IPS-NIHi7 (cell line): Measurements from ENCODE around the gene MGMT.

Experiments used
- DNase-seq: peaks from one replicate; pipeline ENCODE4 v3.0.0; 2012; ENCODE audit warnings: mixed read lengths; ENCODE audit errors: extremely low spot score

MGMT gene

GRCh38 chr10:129773359-129773990, 306.4 kb downstream of the MGMT start:
- DNase-seq: no peak

DNA sequence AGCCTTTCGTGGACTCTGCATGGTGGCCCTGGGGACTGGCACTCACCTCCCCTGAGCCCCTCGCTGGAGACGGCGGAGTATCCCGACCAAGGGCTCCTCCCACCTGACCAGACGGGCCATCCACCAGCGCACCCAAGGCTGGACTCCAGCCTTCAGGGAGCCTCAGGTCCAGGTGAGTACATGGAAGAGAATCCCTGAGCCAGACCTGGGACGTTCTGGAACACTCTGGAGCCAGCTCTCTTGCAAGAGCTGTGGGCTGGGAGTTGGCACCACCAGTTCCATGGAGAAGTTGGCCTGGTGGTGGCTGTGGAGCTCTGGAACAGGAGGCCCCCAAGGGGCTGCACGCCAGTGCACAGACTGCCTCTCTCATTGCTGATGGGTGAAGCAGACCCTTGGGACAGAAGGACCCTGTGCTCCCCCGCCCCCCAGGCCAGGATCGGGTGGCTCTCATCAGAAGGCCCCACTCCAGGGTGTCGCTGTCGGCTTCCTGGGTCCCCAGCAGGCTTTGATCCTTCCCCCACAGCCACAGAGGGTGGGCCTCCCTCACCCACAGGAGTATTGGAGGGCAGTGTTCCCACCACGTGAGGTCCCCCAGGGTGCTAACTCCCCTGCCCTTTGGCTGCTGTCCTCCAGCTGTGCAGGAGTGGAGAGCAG, 307.2 kb downstream of the MGMT start:
- DNase-seq: no peak

DNA sequence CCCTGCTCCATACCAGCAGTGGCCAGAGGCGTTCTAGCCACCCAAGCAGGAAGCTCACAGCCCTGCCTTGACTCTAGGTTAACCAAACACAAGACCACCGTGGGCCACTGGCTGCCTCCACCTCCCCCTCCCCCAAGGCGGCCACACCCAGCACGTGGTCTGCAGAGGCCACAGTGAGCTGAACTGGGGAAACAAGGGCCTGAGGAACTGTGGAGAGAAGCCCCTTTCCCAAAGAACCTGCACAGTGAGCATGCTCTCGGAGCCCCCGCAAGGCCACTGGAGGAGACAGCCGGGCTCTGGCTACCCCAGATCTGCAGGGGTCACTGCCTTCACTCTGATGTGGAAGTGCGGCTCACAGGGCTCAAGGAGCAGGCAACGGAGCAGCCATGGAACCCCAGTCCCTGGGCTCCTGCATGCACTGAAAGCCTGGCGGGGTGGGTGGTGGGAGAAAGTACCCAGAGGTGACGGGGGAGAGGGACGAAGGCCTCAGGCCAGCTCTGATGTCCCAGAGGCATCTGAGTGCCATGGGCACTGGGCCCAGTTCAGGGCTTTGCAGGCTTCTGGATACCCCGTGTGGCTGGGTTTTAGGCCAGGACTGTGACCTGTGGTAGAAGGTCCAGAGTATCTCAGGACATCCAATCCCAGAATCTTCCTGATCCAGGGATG, 307.8 kb downstream of the MGMT start:
- no peak for DNase-seq

GRCh38 chr10:129775681-129776080, 308.6 kb downstream of the MGMT start:
- DNase-seq: no peak

DNA sequence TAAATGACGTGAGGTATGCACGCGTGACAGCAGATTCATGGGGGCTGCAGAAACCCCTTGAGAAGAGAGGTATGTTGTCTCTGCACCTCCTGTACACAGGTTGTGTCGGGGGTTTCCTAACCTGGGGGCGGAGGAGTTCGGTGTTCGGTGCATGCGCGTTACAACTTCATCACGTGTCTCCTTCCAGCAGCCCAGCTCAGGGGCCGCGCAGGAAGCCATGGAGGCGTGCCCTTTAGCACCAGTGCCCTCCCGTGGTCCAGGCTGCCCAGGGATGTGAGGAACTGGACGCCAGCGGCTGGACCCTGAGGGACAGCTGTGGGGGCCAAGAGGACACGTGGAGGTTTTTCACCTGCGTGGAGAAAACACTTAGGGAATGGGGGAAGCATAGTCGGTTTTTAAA, 310.6 kb downstream of the MGMT start:
- no peak for DNase-seq

GRCh38 chr10:129778571-129778970, 311.5 kb downstream of the MGMT start:
- DNase-seq: no peak

- DNase-seq: no peak
These were observed 312.4 kb downstream of the MGMT start for GRCh38 chr10:129779126-129780111.

- no peak for DNase-seq
These were observed 313.2 kb downstream of the MGMT start for GRCh38 chr10:129780198-129780597.

DNA sequence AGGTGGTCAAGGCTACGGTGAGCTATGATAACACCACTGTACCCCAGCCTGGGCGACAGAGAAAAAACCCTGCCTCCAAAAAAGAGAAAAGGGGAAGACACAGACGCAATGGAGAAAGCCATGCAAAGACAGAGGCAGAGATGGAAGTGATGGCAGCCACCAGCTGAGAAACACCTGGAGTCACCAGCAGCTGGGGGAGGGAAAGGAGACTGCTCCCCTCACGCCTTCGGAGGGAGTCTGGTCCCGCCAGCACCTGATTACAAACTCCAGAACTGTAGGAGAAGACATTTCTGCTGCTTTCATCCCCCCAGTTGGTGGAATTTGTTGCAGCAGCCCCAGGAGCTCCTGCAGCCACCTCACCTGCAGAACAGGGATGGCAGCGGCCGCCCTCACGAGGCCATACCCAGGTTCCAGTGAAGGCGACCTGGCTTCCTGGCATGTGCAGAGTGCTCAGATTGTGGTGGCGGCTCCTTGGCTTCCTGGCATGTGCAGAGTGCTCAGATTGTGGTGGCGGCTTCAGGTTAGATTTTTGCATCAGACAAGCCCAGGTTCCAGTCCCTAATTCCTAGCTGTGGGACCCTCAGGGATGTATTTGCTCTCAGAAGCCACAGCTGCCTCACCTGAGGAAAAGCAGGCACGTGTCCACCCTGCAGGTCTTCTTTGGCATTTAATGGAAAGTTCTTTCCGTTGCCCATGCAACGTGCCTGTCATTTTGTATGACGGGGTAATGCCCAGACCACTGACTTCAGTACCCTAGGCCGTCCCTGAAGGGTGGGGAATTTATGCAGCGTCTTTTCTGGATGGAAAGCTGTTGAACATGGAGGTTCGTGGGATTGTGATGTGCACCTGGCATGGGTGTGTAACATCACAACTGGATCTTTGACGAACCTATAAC, 314.1 kb downstream of the MGMT start:
- DNase-seq: no peak

GRCh38 chr10:129784291-129784690, 317.2 kb downstream of the MGMT start:
- DNase-seq: no peak

GRCh38 chr10:129784891-129785290, 317.9 kb downstream of the MGMT start:
- no peak for DNase-seq

DNA sequence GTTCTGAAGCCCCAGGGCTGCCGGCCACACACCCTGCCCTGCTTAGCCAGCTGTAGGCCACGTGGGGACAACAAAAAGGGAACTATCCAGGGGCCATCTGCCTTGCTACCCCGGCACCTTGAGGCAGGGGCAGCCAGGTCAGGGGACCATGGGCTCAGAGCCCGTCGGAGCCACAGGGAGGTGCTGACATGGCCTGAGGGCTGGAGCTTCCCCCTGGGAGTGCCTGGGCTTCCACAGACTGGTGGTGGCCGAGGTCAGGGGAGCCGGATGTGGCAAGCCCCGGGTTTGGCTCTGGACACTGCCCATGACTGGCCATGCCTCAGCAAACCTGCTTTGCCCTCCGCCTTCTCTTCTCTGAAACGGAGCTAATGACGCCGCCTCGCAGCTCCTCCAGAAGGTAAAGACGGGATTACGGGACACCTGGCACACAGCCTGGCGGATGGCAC, 318.5 kb downstream of the MGMT start:
- no peak for DNase-seq

DNA sequence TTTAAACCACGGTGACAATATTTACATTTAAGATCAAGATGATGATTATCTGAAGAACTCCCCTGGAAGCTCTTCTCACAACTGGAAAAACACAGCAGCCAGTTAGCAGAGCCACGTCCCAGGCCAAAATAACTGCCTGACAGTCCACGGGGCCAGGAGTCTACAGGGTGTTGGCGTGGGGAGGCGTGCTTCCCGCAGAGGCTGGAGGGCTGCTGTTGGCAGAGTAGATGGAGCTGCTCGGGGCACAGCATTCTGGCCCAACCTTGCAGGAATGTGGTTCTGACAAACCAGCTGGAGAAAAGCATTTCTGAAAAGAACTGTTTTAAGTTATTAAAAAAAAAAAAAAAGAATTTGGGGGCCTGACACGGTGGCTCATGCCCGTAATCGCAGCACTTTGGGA, 319.2 kb downstream of the MGMT start:
- no peak for DNase-seq

GRCh38 chr10:129787557-129787956, 320.5 kb downstream of the MGMT start:
- no peak for DNase-seq

GRCh38 chr10:129788215-129788614, 321.2 kb downstream of the MGMT start:
- no peak for DNase-seq

GRCh38 chr10:129790715-129791446, 323.8 kb downstream of the MGMT start:
- no peak for DNase-seq

DNA sequence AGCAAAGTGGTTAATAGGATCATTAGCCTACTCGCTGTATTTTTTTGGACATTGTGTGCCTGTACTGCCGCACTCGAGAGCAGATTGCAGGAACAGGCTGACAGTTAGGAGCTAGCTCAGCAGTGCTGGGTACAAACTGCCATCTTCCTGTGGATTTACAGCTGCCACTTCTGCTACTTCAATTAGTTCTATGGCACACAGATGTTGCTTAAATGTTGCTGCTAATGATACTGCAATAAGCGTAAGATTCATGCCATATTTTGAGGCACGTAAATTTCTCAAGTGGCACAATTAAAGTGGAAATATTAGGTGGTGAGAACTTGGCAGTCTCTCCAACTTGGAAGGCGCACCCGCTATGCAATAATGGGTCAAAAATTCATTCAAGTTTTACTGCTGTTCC, 325.1 kb downstream of the MGMT start:
- DNase-seq: no peak

GRCh38 chr10:129792864-129793263, 325.8 kb downstream of the MGMT start:
- no peak for DNase-seq

DNA sequence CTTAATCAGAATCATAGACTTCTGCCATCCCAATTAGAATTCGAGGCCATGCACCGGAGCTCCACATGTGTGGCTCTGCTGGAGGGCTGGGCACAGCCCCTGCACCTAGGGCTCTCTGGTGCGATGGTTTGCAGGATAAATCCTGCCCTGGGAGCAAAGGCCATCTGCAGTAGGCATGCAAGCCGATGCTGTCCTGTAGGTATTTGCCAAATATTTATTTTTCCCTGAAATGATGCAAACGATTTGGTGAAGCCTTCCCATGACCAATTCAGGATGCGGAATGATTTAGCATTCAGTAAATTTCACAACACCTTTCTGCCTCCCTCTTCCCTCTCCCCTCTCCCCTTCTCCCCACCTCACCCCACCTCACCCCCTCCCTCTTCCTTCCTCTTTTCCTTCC, 326.4 kb downstream of the MGMT start:
- DNase-seq: no peak

- no peak for DNase-seq
These were observed 327.0 kb downstream of the MGMT start for GRCh38 chr10:129793996-129794395.
